ENCODE results near the gene GSC.
"Not testable (repeated sequence)": the region's sequence is repeated elsewhere in the genome, so short reads cannot be mapped to it uniquely, and the experiment has no call there.

GSC gene

DNA sequence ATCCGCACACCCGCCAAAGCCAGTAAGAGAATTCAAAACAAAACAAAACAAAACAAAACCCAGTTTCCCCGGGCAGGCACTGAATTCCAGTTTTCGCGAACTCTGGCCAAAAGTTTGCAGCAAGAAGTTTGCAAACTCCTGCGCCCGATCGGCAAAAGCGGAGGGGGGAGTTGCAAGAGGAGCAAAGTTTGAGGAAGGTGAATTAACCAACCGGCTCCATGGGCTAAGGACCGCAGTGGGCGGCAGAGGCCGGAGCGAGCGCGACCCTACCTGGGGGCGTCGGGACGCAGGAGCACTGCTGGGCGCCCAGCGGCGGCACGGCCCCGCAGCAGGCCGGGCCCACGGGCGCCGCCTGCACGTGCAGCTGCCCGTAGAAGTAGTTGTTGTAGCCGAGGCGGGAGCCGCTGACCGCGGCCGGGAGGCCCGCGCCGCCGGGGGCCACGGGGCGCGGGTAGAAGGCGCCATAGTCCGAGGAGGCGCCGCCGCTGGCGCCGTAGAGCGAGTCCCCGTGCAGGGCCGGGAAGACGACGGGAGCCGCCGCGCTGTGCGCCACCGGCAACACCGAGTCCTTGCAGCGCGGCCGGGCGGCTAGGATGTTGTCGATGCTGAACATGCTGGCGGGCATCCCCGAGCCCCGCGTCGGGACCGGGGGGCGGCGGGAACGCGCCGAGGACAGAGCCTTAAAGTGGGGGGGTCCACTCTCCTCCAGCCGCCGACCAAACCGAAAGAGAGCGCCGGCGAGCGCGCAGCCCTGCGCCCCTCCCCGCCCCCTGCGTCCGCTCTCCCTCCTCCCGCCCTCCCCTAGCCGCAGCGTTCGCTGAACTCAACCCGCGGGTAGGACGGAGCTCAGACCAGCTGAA lies at the start of gene GSC:
Gene GSC, minus strand, starts transcription at position 723 of the 860 bp plus-strand sequence. Its CDS starts 98 bp downstream, at position 625.
- DNase-seq: no peak

- no peak for DNase-seq
These were observed 49.6 kb upstream of the GSC start for GRCh38 chr14:94819531-94819930.

DNA sequence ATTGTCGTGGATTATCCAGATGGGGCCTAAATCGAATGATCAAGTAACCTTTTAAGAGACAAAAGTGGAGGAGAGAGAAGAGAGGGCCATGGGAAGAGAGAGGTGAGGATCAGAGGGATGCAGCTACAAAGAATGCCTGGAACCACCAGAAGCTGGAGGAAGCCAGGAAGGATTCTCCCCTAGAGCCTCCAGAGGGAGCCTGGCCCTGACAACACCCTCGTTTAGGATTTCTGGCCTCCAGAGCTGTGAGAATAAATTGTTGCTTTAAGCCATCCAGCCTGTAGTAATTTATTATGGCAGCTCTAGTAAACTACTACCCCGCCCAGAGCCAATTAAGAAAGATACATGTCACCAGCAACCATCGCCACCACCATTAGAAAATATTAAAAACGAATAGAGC lies 46.2 kb upstream of the GSC start:
- no peak for DNase-seq

DNA sequence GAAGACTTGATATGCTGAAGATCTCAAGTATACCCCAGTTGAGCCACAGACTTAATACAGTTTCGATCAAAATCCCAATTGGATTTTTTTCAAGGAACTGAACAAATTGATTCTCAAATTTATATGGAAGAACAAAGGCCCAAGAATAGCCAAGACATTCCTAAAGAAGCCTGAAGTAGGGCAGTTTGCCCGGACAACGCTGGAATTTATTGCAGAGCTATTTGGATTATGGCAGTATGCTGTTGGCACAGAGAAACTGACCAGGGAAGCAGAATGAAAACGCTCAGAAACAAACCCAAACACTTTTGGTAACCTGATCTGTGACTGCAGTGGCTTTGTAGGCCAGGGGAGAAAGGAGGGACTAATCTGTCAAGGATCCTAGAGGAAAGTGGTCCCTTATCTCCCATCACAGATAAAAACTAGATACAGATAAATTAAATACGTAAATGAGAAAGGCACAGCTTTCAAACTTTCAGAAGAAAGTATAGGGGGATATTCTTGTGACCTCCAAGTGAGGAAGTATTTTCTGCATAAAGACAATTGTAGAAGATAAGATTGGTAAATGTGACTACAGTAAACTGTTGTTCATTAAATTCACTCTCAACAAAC lies 35.9 kb upstream of the GSC start:
- no peak for DNase-seq

GRCh38 chr14:94801225-94801624 lies 31.3 kb upstream of the GSC start:
- DNase-seq: no peak

GRCh38 chr14:94800764-94801163 lies 30.9 kb upstream of the GSC start:
- DNase-seq: not testable (repeated sequence)

- no peak for DNase-seq
These were observed 28.0 kb upstream of the GSC start for GRCh38 chr14:94797887-94798286.

- no peak for DNase-seq
These were observed 26.4 kb upstream of the GSC start for GRCh38 chr14:94796278-94796677.

DNA sequence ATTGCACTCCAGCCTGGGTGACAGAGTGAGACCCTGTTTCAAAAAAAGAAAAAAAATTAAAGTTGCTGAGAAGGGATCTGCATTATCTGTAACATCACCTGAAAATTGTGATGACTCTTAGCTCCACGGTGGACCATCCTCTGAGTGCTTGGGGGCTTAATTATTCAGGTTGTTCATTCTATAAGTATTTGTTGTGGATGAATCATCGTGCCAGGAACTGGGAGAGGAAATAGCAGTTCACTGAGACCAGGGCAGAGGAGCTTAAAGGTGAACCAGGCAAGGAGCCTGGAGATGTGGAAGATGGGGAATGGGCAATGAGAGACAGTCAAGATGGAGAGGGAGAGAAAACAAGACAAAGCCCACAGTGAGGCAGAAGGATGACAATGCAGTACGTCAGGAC lies 25.5 kb upstream of the GSC start:
- DNase-seq: no peak

GRCh38 chr14:94793901-94794300 lies 24.0 kb upstream of the GSC start:
- no peak for DNase-seq

GRCh38 chr14:94787655-94788054 lies 17.7 kb upstream of the GSC start:
- DNase-seq: no peak

GRCh38 chr14:94787092-94787491 lies 17.2 kb upstream of the GSC start:
- DNase-seq: no peak

- DNase-seq: no peak
These were observed 10.9 kb upstream of the GSC start for GRCh38 chr14:94780536-94781399.

DNA sequence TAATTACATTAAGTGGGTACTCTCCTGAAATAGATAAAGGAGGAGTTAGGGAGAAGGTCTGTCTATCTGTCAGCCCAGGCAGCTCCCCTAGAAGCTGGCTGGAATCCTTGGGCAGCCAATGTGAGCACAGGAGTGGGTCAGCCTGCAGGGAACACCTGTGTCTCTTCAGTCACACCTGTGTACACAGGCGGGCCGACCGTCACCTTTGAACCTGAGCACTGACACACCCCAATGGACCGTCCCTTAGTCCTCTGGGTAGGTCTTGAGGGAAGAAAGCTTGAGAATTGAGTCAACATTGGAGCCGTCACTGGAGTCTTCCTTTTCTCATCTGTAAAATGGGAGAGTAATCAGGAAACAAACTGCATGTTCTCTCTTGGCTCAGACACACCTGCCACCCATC lies 9.8 kb upstream of the GSC start:
- DNase-seq: no peak

GRCh38 chr14:94775871-94776210 lies 5.9 kb upstream of the GSC start:
- DNase-seq: no peak

DNA sequence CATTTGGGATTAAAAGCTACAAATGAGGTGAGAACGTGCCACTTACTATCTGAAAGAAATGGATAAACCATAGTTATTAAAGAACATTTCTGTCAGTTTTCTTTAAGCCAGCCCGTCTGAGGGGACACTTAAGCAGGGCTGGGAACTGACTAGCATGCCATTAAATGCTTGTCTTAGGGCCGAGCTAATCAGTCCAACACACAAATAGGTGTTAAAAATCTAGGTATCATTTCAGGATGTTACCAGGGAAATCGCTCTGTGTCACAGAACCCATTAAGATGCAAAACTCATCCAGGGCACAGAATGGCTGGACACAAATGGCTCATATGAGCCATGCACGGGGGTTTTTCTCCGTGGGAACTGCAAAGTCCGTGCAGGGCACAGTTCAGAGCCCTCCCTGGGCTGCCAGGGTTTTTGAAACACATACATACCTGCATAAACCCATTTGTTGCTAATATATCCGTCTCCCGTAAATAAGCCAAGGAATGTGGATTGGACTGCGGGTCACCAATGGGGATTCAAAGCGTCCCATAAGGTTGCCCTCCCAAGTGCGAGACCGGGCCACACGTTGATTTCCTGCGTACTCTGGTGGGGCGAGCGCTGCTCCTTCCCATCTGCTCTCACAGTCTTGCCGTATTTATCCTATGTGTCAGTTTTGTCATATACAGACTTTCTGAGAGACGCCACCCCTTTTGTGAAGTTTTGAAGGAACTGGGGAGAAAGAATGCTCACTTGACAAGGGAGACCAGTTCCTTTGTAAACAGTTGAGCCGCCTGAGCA lies 5.4 kb upstream of the GSC start:
- DNase-seq: no peak

- no peak for DNase-seq
These were observed 4.6 kb upstream of the GSC start for GRCh38 chr14:94774344-94775090.

- DNase-seq: no peak
These were observed 3.9 kb upstream of the GSC start for GRCh38 chr14:94773655-94774343.

GRCh38 chr14:94773061-94773648 lies 3.2 kb upstream of the GSC start:
- DNase-seq: no peak

GRCh38 chr14:94772548-94772947 lies 2.6 kb upstream of the GSC start:
- no peak for DNase-seq

DNA sequence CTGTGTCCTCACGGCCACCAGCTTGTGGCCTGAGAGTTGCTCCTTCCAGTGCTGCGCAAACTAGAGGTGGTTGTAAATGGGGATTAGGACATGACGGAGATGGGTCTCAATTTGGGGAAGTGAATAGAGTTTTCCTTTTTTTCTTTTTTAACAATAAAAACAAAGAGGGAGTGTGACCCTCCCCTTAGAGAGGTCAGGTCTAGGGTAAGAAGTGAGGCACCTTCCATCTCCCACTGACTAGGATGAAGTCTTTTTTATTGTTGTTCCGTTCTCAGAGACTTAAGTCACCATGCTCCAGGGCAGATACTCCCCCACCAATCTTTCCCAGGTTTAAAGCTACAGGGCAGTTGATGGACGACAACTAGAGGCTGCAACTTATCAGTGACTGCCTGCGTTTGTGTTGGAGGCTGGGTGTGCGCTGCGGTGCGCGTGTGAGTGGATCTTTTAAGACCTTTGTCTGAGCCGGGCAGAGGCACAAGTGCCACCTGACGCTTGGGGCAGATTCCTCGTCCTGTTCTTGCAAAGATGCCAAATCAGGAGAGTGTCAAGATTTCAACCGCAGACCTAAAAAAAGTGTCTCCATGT lies 2.1 kb upstream of the GSC start:
- DNase-seq: no peak
